Activated CD4-positive, alpha-beta memory T cell treated with anti-CD3 and anti-CD28 coated beads, Interleukin-2, amount 10 ng/mL, durations not matched to agents 7 days and 5 days (primary cell): Measurements from ENCODE around the gene KRT77. TPM values are rescaled to one million over a fixed set of nuclear protein-coding genes. Genes with fewer than 3 reads are reported as not detected.
"Not testable (repeated sequence)": the region's sequence is repeated elsewhere in the genome, so short reads cannot be mapped to it uniquely, and the experiment has no call there.

ENCODE experiments used
- CTCF ChIA-PET: fragments of 350-600 bp; sonication (Branson Sonifier 250); formaldehyde crosslinking; loops from one replicate; lab custom pipeline; 2021; ENCODE audit warnings: antibody characterized with exemption, inconsistent platforms; lab: Charles Lee
- POLR2A ChIA-PET: fragments of 350-600 bp; sonication (Branson Sonifier 250); formaldehyde crosslinking; loops from one replicate; lab custom pipeline; 2021; ENCODE audit warnings: antibody characterized with exemption; lab: Charles Lee
- DNase-seq: peaks from one replicate; pipeline ENCODE4 v3.0.0-alpha.2; 2020
- H3K27ac Mint-ChIP-seq: one replicate; pipeline ENCODE4 v1.8.0; 2021; ENCODE audit warnings: mild to moderate bottlenecking, mixed read lengths
- H3K27me3 Mint-ChIP-seq: one replicate; pipeline ENCODE4 v1.8.0; 2021; ENCODE audit warnings: mixed read lengths
- H3K36me3 Mint-ChIP-seq: one replicate; pipeline ENCODE4 v1.8.0; 2021; ENCODE audit warnings: low read depth, mixed read lengths
- H3K4me1 Mint-ChIP-seq: one replicate; pipeline ENCODE4 v1.8.0; 2021; ENCODE audit warnings: mixed read lengths
- H3K4me3 Mint-ChIP-seq: one replicate; pipeline ENCODE4 v1.8.0; 2021; ENCODE audit warnings: mild to moderate bottlenecking, mixed read lengths
- H3K9me3 Mint-ChIP-seq: one replicate; pipeline ENCODE4 v1.8.0; 2021; ENCODE audit warnings: mixed read lengths
- total RNA-seq, 2 experiments: library from RNA; stranded (reverse); gene quantifications; one replicate each; pipeline ENCODE4 v1.2.3, GENCODE V29; 2021

Gene KRT77
- total RNA-seq: not detected

GRCh38 chr12:52703424-52703823, at the start of gene KRT77:
KRT77 (minus strand) TSS chr12:52703524; CDS start chr12:52703434, 90 bp downstream.
- CTCF ChIA-PET: interaction anchor here (0.7 to 1.0 kb wide), 2 partner anchors 15 to 167 kb away, joined by 3 read pairs; no protein-coding TSS in a partner anchor
- no peak for DNase-seq
- Mint-ChIP-seq H3K27me3 (peaks cover 11% of the 10 kb centered on the region), H3K27ac (no peak within 1 kb of the TSS), H3K36me3 (no peaks in the 10 kb centered on the region), H3K4me1 (no peaks in the 10 kb centered on the region), H3K4me3 (no peak within 1 kb of the TSS), H3K9me3 (no peaks in the 10 kb centered on the region)
- POLR2A ChIA-PET: no interaction called here

GRCh38 chr12:52752516-52752915, 49.2 kb upstream of the KRT77 start:
- no peak overlapping the region for H3K27ac Mint-ChIP-seq
- peaks cover 4% of the 10 kb centered on the region for H3K4me1 Mint-ChIP-seq
- POLR2A ChIA-PET: no interaction called here
- no peaks in the 10 kb centered on the region for H3K36me3 Mint-ChIP-seq
- H3K27me3 Mint-ChIP-seq: peaks cover 11% of the 10 kb centered on the region
- H3K4me3 Mint-ChIP-seq: no peak overlapping the region
- no peaks in the 10 kb centered on the region for H3K9me3 Mint-ChIP-seq
- CTCF ChIA-PET: no interaction called here
- no peak for DNase-seq

GRCh38 chr12:52751795-52752194, 48.5 kb upstream of the KRT77 start:
- DNase-seq: no peak
- Mint-ChIP-seq H3K4me3 (no peak overlapping the region), H3K36me3 (no peaks in the 10 kb centered on the region), H3K27ac (no peak overlapping the region), H3K27me3 (peaks cover 11% of the 10 kb centered on the region), H3K9me3 (no peaks in the 10 kb centered on the region), H3K4me1 (peaks cover 4% of the 10 kb centered on the region)
- ChIA-PET POLR2A (no interaction called here), CTCF (no interaction called here)

GRCh38 chr12:52750532-52750931, 47.2 kb upstream of the KRT77 start:
- H3K4me3 Mint-ChIP-seq, H3K9me3 Mint-ChIP-seq, H3K36me3 Mint-ChIP-seq, POLR2A ChIA-PET, CTCF ChIA-PET, H3K27ac Mint-ChIP-seq, H3K4me1 Mint-ChIP-seq, DNase-seq: not testable (repeated sequence)
- peaks cover 11% of the 10 kb centered on the region for H3K27me3 Mint-ChIP-seq

- ChIA-PET CTCF (no interaction called here), POLR2A (no interaction called here)
- Mint-ChIP-seq H3K4me3 (no peak overlapping the region), H3K9me3 (no peaks in the 10 kb centered on the region), H3K27ac (no peak overlapping the region), H3K4me1 (peaks cover 4% of the 10 kb centered on the region), H3K27me3 (peaks cover 11% of the 10 kb centered on the region), H3K36me3 (no peaks in the 10 kb centered on the region)
- no peak for DNase-seq
These were observed 46.5 kb upstream of the KRT77 start for GRCh38 chr12:52749827-52750226.

- Mint-ChIP-seq H3K36me3 (no peaks in the 10 kb centered on the region), H3K9me3 (no peaks in the 10 kb centered on the region), H3K4me3 (no peak overlapping the region), H3K27ac (no peak overlapping the region), H3K4me1 (peaks cover 4% of the 10 kb centered on the region), H3K27me3 (peaks cover 11% of the 10 kb centered on the region)
- POLR2A ChIA-PET: no interaction called here
- DNase-seq: no peak
- CTCF ChIA-PET: no interaction called here
These were observed 45.3 kb upstream of the KRT77 start for GRCh38 chr12:52748578-52748977.

GRCh38 chr12:52745554-52745953, 42.2 kb upstream of the KRT77 start:
- ChIA-PET POLR2A (no interaction called here), CTCF (interaction anchor here (1.3 kb wide), 1 partner anchor 125 kb away, joined by 3 read pairs; no protein-coding TSS in a partner anchor)
- H3K4me3 Mint-ChIP-seq: no peak overlapping the region
- H3K27ac Mint-ChIP-seq: no peak overlapping the region
- H3K9me3 Mint-ChIP-seq: no peaks in the 10 kb centered on the region
- peaks cover 2% of the 10 kb centered on the region for H3K4me1 Mint-ChIP-seq
- peaks cover 14% of the 10 kb centered on the region for H3K27me3 Mint-ChIP-seq
- H3K36me3 Mint-ChIP-seq: no peaks in the 10 kb centered on the region
- no peak for DNase-seq

GRCh38 chr12:52744493-52745156, 41.3 kb upstream of the KRT77 start:
- Mint-ChIP-seq H3K9me3 (no peaks in the 10 kb centered on the region), H3K27ac (no peak overlapping the region), H3K4me1 (no peaks in the 10 kb centered on the region), H3K36me3 (no peaks in the 10 kb centered on the region), H3K27me3 (peaks cover 10% of the 10 kb centered on the region), H3K4me3 (no peak overlapping the region)
- ChIA-PET CTCF (no interaction called here), POLR2A (no interaction called here)
- no peak for DNase-seq

GRCh38 chr12:52742822-52743457, 39.6 kb upstream of the KRT77 start:
- Mint-ChIP-seq H3K4me1 (no peaks in the 10 kb centered on the region), H3K36me3 (no peaks in the 10 kb centered on the region), H3K4me3 (no peak overlapping the region), H3K27me3 (peaks cover 4% of the 10 kb centered on the region), H3K9me3 (no peaks in the 10 kb centered on the region), H3K27ac (no peak overlapping the region)
- ChIA-PET CTCF (interaction anchor here (0.6 kb wide), 1 partner anchor 163 kb away, joined by 5 read pairs; no protein-coding TSS in a partner anchor), POLR2A (no interaction called here)
- DNase-seq: no peak

- no peaks in the 10 kb centered on the region for H3K36me3 Mint-ChIP-seq
- CTCF ChIA-PET: interaction anchor here (0.6 kb wide), 1 partner anchor 162 kb away, joined by 5 read pairs; no protein-coding TSS in a partner anchor
- no peak overlapping the region for H3K27ac Mint-ChIP-seq
- no peak for DNase-seq
- no peaks in the 10 kb centered on the region for H3K9me3 Mint-ChIP-seq
- no peaks in the 10 kb centered on the region for H3K4me1 Mint-ChIP-seq
- H3K4me3 Mint-ChIP-seq: no peak overlapping the region
- POLR2A ChIA-PET: no interaction called here
- H3K27me3 Mint-ChIP-seq: peaks cover 4% of the 10 kb centered on the region
These were observed 38.9 kb upstream of the KRT77 start for GRCh38 chr12:52742196-52742580.

- peak; percentile 71 for DNase-seq
- Mint-ChIP-seq H3K27me3 (peaks cover 4% of the 10 kb centered on the region), H3K27ac (no peak overlapping the region), H3K4me1 (no peaks in the 10 kb centered on the region), H3K36me3 (no peaks in the 10 kb centered on the region), H3K9me3 (no peaks in the 10 kb centered on the region), H3K4me3 (no peak overlapping the region)
- ChIA-PET CTCF (no interaction called here), POLR2A (no interaction called here)
These were observed 38.3 kb upstream of the KRT77 start for GRCh38 chr12:52741375-52742195.

- Mint-ChIP-seq H3K27ac (no peak overlapping the region), H3K4me3 (no peak overlapping the region), H3K9me3 (no peaks in the 10 kb centered on the region), H3K27me3 (peaks cover 4% of the 10 kb centered on the region), H3K36me3 (no peaks in the 10 kb centered on the region), H3K4me1 (no peaks in the 10 kb centered on the region)
- ChIA-PET POLR2A (no interaction called here), CTCF (no interaction called here)
- no peak for DNase-seq
These were observed 37.3 kb upstream of the KRT77 start for GRCh38 chr12:52740584-52740983.

- no peaks in the 10 kb centered on the region for H3K4me1 Mint-ChIP-seq
- DNase-seq: no peak
- H3K27ac Mint-ChIP-seq: no peak overlapping the region
- no peaks in the 10 kb centered on the region for H3K36me3 Mint-ChIP-seq
- H3K4me3 Mint-ChIP-seq: no peak overlapping the region
- POLR2A ChIA-PET: no interaction called here
- no peaks in the 10 kb centered on the region for H3K9me3 Mint-ChIP-seq
- H3K27me3 Mint-ChIP-seq: peaks cover 4% of the 10 kb centered on the region
- CTCF ChIA-PET: interaction anchor here (0.6 kb wide), 1 partner anchor 131 kb away, joined by 3 read pairs; no protein-coding TSS in a partner anchor
These were observed 36.6 kb upstream of the KRT77 start for GRCh38 chr12:52739963-52740362.
